HG02642 (cell line): ENCODE measurements around the gene PRRX2.
A peak's percentile ranks its signal among the peaks of the same experiment; 100 is the strongest.
"Not testable (repeated sequence)": the region's sequence is repeated elsewhere in the genome, so short reads cannot be mapped to it uniquely, and the experiment has no call there.

Experiments used
- ATAC-seq: cut with Tn5 transposase; IDR thresholded peaks from one replicate; pipeline ENCODE4 v1.9.1; 2021; ENCODE audit warnings: mild to moderate bottlenecking; ENCODE audit not compliant: unreplicated experiment, poor library complexity

PRRX2 gene

GRCh38 chr9:129724456-129725190, 59.2 kb downstream of the PRRX2 start:
- ATAC-seq = no peak

- no peak for ATAC-seq
Observed at GRCh38 chr9:129725795-129726251, 60.4 kb downstream of the PRRX2 start.

GRCh38 chr9:129726322-129727160, 61.1 kb downstream of the PRRX2 start:
- no peak for ATAC-seq

DNA sequence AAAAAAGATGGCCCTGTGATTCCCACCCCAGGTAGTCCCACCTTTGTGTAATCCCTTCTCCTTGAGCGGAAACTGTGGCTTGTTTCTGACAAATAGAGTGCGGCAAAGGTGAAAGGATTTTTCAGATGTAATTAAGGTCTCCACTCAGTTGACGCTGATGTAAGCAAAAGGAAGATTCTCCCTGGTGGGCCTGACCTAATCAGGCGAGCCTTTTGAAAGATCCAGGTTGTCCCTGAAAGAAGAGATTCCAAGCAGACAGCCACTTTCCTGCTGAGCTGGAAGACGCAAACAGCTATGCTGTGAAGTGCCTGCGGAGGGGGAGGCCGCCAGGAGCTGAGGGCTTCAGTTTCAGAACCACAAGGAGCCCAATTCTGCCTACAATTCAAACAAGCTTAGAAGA, 63.3 kb downstream of the PRRX2 start:
- no peak for ATAC-seq

DNA sequence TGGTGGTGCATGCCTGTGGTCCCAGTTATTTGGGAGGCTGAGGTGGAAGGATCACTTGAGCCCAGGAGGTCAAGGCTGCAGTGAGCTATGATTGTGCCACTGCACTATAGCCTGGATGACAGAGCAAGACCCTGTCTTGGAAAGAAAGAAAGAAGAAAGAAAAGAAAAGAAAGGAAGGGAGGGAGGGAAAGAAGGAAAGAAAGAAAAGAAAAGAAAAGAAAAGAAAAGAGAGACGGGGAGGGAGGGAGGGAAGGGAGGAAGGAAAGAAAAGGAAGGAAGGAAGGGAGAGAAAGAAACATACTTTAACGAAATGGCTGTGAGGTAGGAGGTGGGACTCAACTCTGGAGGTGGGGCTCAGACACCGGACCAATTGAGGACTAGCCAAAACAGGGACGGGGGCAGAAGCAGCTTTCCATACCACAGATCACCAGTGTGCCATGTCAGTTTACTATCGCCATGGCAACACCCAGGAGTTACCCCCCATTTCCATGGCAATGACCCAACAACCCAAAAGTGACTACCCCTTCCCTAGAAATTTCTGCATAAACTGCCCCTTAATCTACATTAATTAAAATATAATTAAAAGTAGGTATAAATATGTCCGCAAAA, 66.1 kb downstream of the PRRX2 start:
- no peak for ATAC-seq

DNA sequence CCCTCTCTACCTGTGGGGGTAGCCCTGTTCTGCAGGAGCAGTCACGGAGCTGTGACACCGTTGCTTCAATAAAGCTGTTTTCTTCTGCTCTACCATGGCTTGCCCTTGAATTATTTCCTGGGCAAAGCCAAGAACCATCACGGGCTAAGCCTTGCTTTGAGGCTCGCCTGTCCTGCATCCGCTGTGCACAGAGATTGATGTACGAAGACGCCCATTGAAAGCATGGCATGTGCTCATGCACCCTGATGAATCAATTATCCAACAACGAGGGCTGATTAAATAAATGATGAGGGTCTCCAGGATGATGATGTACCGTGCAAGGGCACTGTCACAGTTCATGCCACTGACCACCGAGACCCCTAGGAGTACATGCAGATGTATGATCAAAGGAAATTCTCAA, 66.7 kb downstream of the PRRX2 start:
- ATAC-seq = no peak

DNA sequence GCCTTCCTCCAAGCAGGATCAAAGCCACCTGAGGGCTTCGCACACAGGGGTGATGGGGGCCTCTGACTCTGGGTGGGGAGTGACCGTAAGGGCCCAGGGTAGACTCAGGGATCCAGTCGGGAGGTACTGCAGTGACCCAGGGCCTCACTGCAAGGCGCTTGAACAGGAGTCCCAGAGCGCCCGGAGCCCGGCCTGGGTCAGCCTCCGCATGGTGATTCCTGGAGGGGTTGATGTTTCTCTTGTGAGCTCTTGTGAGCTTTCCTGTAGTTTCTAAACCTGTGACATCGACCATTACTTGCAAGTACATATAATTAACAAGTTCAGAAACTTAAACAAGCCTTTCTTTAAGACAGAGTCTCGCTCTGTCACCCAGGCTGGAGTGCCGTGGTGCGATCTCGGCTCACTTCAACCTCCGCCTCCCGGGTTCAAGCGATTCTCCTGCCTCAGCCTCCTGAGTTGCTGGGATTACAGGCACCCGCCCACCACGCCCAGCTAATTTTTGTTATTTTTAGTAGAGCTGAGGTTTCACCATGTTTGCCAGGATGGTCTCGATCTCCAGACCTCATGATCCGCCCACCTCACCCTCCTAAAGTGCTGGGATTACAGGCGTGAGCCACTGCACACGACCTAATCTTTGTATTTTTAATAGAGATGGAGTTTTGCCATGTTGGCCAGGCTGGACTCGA, 67.6 kb downstream of the PRRX2 start:
- no peak for ATAC-seq

DNA sequence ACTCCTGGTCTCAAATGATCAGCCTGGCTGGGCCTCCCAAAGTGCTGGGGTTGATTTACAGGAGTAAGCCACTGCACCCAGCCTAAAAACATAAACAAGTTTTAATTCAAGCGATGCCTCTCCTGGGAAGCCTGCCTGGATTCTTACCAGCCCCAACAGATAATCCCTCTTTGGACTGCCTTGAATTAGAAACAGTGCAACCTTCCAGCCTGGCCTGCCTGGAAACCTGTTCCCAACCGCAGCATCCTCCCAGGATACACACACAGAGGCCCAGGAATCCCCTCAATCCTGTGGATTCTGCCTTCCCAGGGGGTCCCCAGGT, 68.1 kb downstream of the PRRX2 start:
- ATAC-seq = no peak

DNA sequence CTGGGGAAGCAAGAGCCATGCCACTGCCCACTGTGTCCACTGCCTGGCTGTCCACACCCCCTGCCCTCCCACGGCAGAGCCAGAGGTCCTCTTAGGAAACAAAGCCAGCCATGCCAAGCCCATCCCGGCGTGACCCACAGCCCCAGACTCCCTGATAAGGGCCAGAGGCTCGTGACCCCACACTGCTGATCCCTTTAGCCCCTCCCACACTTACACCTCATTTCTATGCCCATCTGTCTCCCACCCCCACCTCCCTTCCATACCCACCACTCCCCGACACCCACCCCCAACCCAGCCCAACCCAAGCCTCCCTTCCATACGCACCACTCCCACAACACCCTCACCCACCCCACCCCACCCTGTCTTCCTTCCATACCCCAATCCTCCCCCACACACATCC, 70.1 kb downstream of the PRRX2 start:
- no peak for ATAC-seq

DNA sequence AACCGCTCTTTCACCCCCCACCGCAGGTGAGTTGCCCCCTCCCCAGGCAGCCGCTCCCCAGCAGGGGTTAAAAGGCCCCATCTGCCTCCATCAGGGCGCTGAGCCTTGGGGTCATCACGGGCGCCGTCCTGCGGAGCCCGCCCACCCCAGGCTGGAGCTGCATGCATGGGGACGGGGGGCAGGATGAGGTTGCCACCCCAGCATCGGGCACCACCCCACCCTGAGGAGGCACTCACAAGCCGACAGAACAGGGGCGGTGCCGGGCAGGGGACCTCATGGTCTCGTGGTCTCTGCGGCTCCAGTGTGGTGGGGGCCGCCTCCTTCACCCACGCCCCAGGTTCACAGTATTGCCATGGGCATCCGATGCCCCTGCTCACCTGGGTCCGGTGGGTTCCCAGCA, 70.9 kb downstream of the PRRX2 start:
- no peak for ATAC-seq

DNA sequence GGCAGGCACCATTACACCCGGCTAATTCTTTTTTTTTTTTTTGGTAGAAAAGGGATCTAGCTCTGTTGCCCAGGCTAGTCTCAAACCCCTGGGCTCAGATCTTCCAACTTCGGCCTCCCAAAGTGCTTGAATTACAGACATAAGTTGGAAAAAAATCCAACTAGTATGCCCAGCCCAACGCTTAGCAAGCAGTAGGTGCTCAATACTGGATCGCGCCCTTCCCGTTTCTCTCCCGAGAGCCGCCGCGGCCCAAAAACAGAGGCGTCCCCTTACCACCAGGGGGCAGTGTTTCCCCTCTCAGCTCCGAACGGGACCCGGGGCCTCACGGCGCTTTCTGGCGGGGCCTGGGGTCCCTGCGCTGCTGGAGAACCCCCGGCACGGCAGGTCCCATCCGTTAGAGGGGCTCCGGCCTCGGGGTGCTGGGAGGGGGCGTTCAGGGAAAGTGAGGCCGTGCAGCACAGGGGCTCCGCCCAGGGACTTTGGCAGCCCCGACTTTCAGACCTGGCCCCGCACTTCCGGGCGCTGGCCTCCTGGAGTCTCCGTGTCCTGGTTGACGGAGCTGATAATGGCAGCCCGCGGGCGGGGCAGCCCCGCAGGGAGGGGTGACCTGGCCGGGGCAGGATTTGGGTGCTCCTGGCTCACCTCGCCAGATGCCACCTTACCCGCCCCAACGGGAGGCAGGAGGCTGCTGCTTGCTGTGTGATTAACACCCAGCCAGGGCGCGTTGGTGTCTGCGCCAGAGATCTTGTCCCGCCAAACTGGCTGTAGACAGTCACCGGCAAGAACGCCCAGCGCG, 72.2 kb downstream of the PRRX2 start:
- ATAC-seq = peak; percentile 82

DNA sequence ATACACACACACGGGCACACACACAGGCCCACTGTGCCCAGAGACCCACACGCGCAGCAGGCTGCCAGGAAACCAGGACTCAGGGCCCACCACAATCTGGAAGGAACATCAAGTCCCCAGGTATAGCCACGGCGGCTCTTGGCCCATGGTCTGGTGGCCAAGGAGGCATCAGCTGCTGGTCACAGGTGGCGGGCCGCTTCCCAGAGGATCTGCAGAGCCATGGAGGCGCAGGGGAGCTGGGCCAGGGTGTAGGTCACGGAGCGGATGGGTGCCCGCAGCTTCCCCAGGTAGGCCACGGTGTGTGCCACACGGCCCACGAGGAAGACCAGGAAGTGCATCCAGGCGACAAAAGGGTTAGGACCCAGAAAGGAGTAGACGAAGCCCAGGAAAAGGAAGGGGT, 74.0 kb downstream of the PRRX2 start:
- ATAC-seq = no peak

GRCh38 chr9:129740174-129740573, 74.7 kb downstream of the PRRX2 start:
- no peak for ATAC-seq

DNA sequence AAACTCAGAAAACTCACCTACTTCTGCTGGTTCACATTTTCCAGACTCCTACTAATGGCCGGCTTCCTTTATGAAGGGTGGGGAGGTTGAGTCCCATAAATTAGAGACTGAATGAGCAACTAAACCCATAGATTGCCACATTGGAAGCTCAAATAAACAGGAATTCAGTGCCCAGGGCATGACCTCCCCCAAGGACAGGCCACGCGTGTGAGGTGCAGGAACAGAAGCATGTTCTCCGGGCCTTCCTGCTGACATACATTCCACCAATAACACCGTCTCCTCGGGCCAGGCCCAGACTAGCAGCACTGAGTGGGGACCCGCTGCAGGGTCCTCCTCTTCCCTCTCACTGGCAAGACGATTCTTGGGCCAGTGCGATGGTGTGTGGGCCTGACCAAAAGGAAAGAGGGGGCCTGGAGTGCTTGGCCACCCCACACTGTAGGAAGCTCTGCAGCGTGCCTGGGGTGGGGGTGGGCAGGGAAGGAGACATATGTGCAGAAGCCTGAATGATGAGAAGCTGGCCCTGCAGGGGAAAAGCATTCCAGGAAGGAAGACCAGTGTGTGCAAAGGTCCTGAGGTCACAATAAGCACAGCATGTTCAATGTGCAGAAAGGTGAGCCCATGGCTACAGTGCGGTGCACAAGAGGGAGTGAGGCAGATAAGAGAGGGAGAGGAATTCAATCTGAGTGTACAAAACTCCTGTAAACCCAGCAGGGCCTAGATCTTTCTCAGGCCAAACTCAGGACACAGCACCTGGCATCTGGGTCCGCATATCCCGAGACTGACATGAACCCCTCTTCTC, 75.4 kb downstream of the PRRX2 start:
- ATAC-seq = no peak

GRCh38 chr9:129745200-129745599, 79.8 kb downstream of the PRRX2 start:
- no peak for ATAC-seq

DNA sequence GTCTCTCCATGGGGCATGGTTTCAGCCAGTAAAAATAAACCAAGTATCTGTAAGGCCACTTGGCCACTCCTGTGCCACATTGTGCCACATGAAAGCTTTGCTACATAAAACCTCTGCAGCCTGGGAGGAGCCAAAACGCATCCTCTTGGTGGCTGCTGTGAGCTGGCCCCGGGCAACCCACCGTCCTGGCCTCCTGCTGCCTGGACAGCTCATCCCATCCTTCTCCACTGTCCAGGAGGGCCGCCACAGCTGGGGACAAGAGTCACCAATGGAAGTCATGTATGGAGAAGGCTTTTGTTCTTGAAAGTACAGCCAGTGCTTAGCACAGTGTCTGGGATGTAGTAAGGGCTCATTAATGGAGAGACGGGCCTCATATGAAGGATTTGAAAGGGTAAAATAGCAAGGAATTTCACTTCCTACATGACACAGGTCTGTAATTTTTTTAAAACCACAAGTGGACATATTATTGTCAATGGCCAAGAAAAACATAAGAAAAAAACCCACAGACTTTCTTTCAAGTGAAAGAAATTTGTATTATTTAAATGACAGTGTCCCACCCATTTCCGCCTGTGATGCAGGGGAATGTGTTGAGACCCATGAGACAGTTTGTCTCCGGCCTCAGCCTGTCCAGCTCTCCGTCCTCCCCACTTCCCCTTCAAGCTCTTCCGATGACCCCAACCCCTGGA, 80.8 kb downstream of the PRRX2 start:
- no peak for ATAC-seq

DNA sequence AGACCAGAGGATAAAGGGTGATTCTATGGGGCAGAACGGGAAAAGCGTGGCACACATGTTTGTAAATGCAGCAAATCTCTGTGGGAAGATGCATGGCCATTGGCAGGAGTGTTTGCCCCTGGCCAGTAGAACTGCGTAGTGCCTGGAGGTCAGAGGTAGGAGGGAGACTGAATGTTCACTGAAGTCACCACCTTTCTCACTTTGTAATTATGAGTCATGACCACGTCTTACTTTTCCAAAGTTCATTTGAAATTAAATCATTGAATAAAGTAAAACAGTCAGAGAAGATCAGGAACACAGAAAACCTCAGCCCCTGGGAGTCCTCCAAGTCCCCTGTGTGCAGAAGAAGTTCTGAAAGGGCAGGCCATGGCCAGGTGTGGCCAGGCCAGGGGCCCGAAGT, 82.8 kb downstream of the PRRX2 start:
- no peak for ATAC-seq

- not testable (repeated sequence) for ATAC-seq
Observed at GRCh38 chr9:129749052-129749451, 83.6 kb downstream of the PRRX2 start.

DNA sequence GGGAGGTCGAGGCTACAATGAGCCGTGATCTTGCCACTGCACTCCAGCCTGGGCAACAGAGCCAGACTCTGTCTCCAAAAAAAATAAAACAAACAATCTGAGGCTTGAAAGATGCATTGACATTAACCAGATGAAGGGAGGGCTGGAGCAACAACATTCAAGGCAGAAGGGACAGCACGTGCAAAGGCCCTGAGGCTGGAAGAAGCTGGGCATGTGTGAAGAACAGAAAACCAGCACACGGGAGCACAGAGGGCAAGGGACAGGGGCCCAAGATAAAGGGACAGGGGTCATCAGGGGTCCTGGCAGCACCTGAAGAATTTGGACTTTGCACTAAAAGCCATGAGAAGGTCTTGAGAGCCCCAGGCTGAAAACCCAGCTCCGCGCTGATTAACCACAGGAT, 84.1 kb downstream of the PRRX2 start:
- no peak for ATAC-seq
